Measurements from ENCODE around the gene UBE2E2.

Gene UBE2E2

GRCh38 chr3:23383875-23384274 lies 180.7 kb downstream of the UBE2E2 start:
- no peaks in the 10 kb centered on the region for H3K9me3 ChIP-seq (ENCODE audit: low read length)
- H2AFZ ChIP-seq (ENCODE audit: low read length) = no peak overlapping the region
- no peaks in the 10 kb centered on the region for H3K27me3 ChIP-seq (ENCODE audit: insufficient read depth, low read length)
- H3K79me2 ChIP-seq (ENCODE audit: insufficient read depth, low read length) = peaks cover 3% of the 10 kb centered on the region; the same call in 1 of the 2 replicates
- H4K20me1 ChIP-seq (ENCODE audit: insufficient read depth, low read length) = no peaks in the 10 kb centered on the region
- TF ChIP-seq CTCF (IDR thresholded peaks at IDR 0.05; ENCODE audit: low read length) (no peak), EZH2 (IDR thresholded peaks at IDR 0.05; ENCODE audit: borderline replicate concordance, low read length) (no peak)
- H3K9ac ChIP-seq (ENCODE audit: low read length) = no peak overlapping the region
- no peaks in the 10 kb centered on the region for H3F3A ChIP-seq (ENCODE audit: insufficient read depth, low read length)
- H3K4me3 ChIP-seq (ENCODE audit: low read depth, low read length, poor library complexity, severe bottlenecking) = no peak overlapping the region
- H3K9me2 ChIP-seq (ENCODE audit: low read depth, low read length) = no peaks in the 10 kb centered on the region
- no peaks in the 10 kb centered on the region for H3K36me3 ChIP-seq (ENCODE audit: insufficient read depth, low read length)
- no peak overlapping the region for H3K4me2 ChIP-seq (ENCODE audit: low read length)
- H3K27ac ChIP-seq (ENCODE audit: low read depth, low read length, poor library complexity, severe bottlenecking) = no peak overlapping the region
- H3K4me1 ChIP-seq (ENCODE audit: insufficient read depth, low read length, severe bottlenecking) = peaks cover 48% of the 10 kb centered on the region

GRCh38 chr3:23385327-23385726 lies 182.2 kb downstream of the UBE2E2 start:
- H3K9me2 ChIP-seq (ENCODE audit: low read depth, low read length) = no peaks in the 10 kb centered on the region
- no peak overlapping the region for H3K4me3 ChIP-seq (ENCODE audit: low read depth, low read length, poor library complexity, severe bottlenecking)
- no peaks in the 10 kb centered on the region for H3F3A ChIP-seq (ENCODE audit: insufficient read depth, low read length)
- H2AFZ ChIP-seq (ENCODE audit: low read length) = no peak overlapping the region
- TF ChIP-seq CTCF (IDR thresholded peaks at IDR 0.05; ENCODE audit: low read length) (no peak), EZH2 (IDR thresholded peaks at IDR 0.05; ENCODE audit: borderline replicate concordance, low read length) (no peak)
- no peak overlapping the region for H3K27ac ChIP-seq (ENCODE audit: low read depth, low read length, poor library complexity, severe bottlenecking)
- H3K4me1 ChIP-seq (ENCODE audit: insufficient read depth, low read length, severe bottlenecking) = peaks cover 62% of the 10 kb centered on the region
- H3K9ac ChIP-seq (ENCODE audit: low read length) = no peak overlapping the region
- H3K36me3 ChIP-seq (ENCODE audit: insufficient read depth, low read length) = no peaks in the 10 kb centered on the region
- no peak overlapping the region for H3K4me2 ChIP-seq (ENCODE audit: low read length)
- H3K9me3 ChIP-seq (ENCODE audit: low read length) = no peaks in the 10 kb centered on the region
- H4K20me1 ChIP-seq (ENCODE audit: insufficient read depth, low read length) = no peaks in the 10 kb centered on the region
- 0 out of 2 replicates have a peak, but pooled peaks cover 3% of the 10 kb centered on the region for H3K79me2 ChIP-seq (ENCODE audit: insufficient read depth, low read length)
- no peaks in the 10 kb centered on the region for H3K27me3 ChIP-seq (ENCODE audit: insufficient read depth, low read length)

- Histone ChIP-seq H3K36me3 (ENCODE audit: insufficient read depth, low read length) (no peaks in the 10 kb centered on the region), H3K79me2 (ENCODE audit: insufficient read depth, low read length) (0 out of 2 replicates have a peak, but pooled peaks cover 3% of the 10 kb centered on the region), H3K27me3 (ENCODE audit: insufficient read depth, low read length) (no peaks in the 10 kb centered on the region), H3K9me2 (ENCODE audit: low read depth, low read length) (no peaks in the 10 kb centered on the region), H3K4me1 (ENCODE audit: insufficient read depth, low read length, severe bottlenecking) (peaks cover 63% of the 10 kb centered on the region), H4K20me1 (ENCODE audit: insufficient read depth, low read length) (no peaks in the 10 kb centered on the region), H3K27ac (ENCODE audit: low read depth, low read length, poor library complexity, severe bottlenecking) (peak overlapping the region; percentile 32), H2AFZ (ENCODE audit: low read length) (no peak overlapping the region), H3K4me3 (ENCODE audit: low read depth, low read length, poor library complexity, severe bottlenecking) (no peak overlapping the region), H3K9me3 (ENCODE audit: low read length) (no peaks in the 10 kb centered on the region), H3F3A (ENCODE audit: insufficient read depth, low read length) (no peaks in the 10 kb centered on the region), H3K9ac (ENCODE audit: low read length) (0 out of 2 replicates have a peak overlapping the region, but pooled peaks have one; percentile 12), H3K4me2 (ENCODE audit: low read length) (peak overlapping the region; percentile 45)
- TF ChIP-seq EZH2 (IDR thresholded peaks at IDR 0.05; ENCODE audit: borderline replicate concordance, low read length) (no peak), CTCF (IDR thresholded peaks at IDR 0.05; ENCODE audit: low read length) (no peak)
These were observed 184.3 kb downstream of the UBE2E2 start for GRCh38 chr3:23387286-23387918.
